Endothelial cell of umbilical vein (primary cell): Measurements from ENCODE around the gene ZNF234. TPM values are rescaled to one million over a fixed set of nuclear protein-coding genes. Genes with fewer than 3 reads are reported as not detected.

Source experiments
- BruUV-seq: library from RNA; stranded (reverse); fragments of 400-500 nt; replicated peaks from 2 replicates; lab custom pipeline; 2021; lab: Mats Ljungman, UMichigan
- CTCF ChIA-PET: fragments of 300-600, 350-600 bp; sonication (Branson Sonifier 250); formaldehyde crosslinking; loops from one replicate; lab custom pipeline; 2021; ENCODE audit warnings: antibody characterized with exemption, inconsistent platforms; lab: Charles Lee
- POLR2A ChIA-PET: fragments of 300-600, 350-600 bp; sonication (Branson Sonifier 250); formaldehyde crosslinking; loops from one replicate; lab custom pipeline; 2021; ENCODE audit warnings: antibody characterized with exemption, inconsistent platforms; lab: Charles Lee
- DNase-seq: peaks from one replicate; pipeline ENCODE4 v3.0.0-alpha.2; 2011; ENCODE audit warnings: low read depth, low spot score
- FAIRE-seq: peaks from 2 replicates; lab custom pipeline; 2011; peaks lifted over from hg19 to GRCh38; lab: Jason Lieb, UNC
- H2AFZ ChIP-seq: 2 replicates; pipeline ENCODE4 v1.6.0; 2012; ENCODE audit warnings: low read depth, low read length, control low read depth, inconsistent platforms
- H3K27ac ChIP-seq: 2 replicates; pipeline ENCODE4 v1.5.1; 2011; ENCODE audit warnings: low read depth, mild to moderate bottlenecking, control low read depth, low read length, moderate library complexity; ENCODE audit not compliant: insufficient read depth
- H3K27me3 ChIP-seq, 2 experiments: 2 replicates each; pipeline versions ENCODE4 v1.6.0 to v1.6.1; 2011; ENCODE audit warnings: low read length in 2 of 2, mixed read lengths in 1 of 2; ENCODE audit not compliant: control insufficient read depth in 2 of 2, insufficient read depth in 2 of 2
- H3K36me3 ChIP-seq, 2 experiments: 2 replicates in 1 of 2; 3 replicates in 1 of 2; pipeline ENCODE4 v1.5.1; 2011; ENCODE audit warnings: low read length in 2 of 2, mild to moderate bottlenecking in 1 of 2, moderate library complexity in 1 of 2; ENCODE audit not compliant: control insufficient read depth in 2 of 2, insufficient read depth in 2 of 2; ENCODE audit errors: extremely low read depth in 1 of 2
- H3K4me1 ChIP-seq: 3 replicates; pipeline ENCODE4 v1.5.1; 2011; ENCODE audit warnings: mild to moderate bottlenecking, low read length; ENCODE audit not compliant: control insufficient read depth, insufficient read depth; ENCODE audit errors: extremely low read depth
- H3K4me2 ChIP-seq: 2 replicates; pipeline ENCODE4 v1.6.1; 2011; ENCODE audit warnings: low read length, control low read depth, mixed read lengths; ENCODE audit not compliant: insufficient read depth
- H3K4me3 ChIP-seq, 3 experiments: fragments of 200-600 bp in 1 of 3; sonication (generic), shearing (Covaris generic) in 1 of 3; replicated peaks in 1 of 3; 2 replicates each; pipeline ENCODE4 v1.5.1; 2011 to 2016; ENCODE audit warnings: control low read depth in 3 of 3, low read length in 3 of 3, mild to moderate bottlenecking in 2 of 3, inconsistent platforms in 1 of 3, low read depth in 1 of 3, moderate library complexity in 1 of 3; ENCODE audit not compliant: insufficient read depth in 1 of 3
- H3K79me2 ChIP-seq: 2 replicates; pipeline ENCODE4 v1.6.0; 2012; ENCODE audit warnings: low read length, inconsistent platforms; ENCODE audit not compliant: control insufficient read depth, insufficient read depth
- H3K9ac ChIP-seq: replicated peaks from 2 replicates; pipeline ENCODE3; 2011; ENCODE audit warnings: low read length, control low read depth; ENCODE audit not compliant: insufficient read depth; ENCODE audit errors: extremely low read depth
- H3K9me1 ChIP-seq: replicated peaks from 3 replicates; pipeline ENCODE4 v1.6.0; 2011; ENCODE audit warnings: mild to moderate bottlenecking, low read length; ENCODE audit not compliant: control insufficient read depth, insufficient read depth; ENCODE audit errors: extremely low read depth
- H3K9me3 ChIP-seq: replicated peaks from 2 replicates; pipeline ENCODE4 v1.5.1; 2012; ENCODE audit warnings: low read length, inconsistent platforms; ENCODE audit not compliant: control insufficient read depth, insufficient read depth
- H4K20me1 ChIP-seq: replicated peaks from 2 replicates; pipeline ENCODE3; 2011; ENCODE audit warnings: mild to moderate bottlenecking, low read length; ENCODE audit not compliant: control insufficient read depth, insufficient read depth; ENCODE audit errors: extremely low read depth
- EZH2 ChIP-seq: IDR thresholded peaks from 2 replicates; pipeline ENCODE4 v1.6.1; 2012; ENCODE audit warnings: borderline replicate concordance, low read depth, mild to moderate bottlenecking, moderate library complexity, low read length, inconsistent platforms; ENCODE audit not compliant: severe bottlenecking
- FOS ChIP-seq: IDR thresholded peaks from 2 replicates; pipeline ENCODE4 v1.6.1; 2011; ENCODE audit warnings: mild to moderate bottlenecking, low read length, moderate library complexity, borderline replicate concordance; ENCODE audit not compliant: insufficient read depth
- GATA2 ChIP-seq: IDR thresholded peaks from 2 replicates; pipeline ENCODE4 v1.7.0; 2011; ENCODE audit warnings: low read depth, mild to moderate bottlenecking, moderate library complexity, mixed read lengths, low read length; ENCODE audit not compliant: insufficient read length, insufficient read depth
- JUN ChIP-seq: IDR thresholded peaks from 2 replicates; pipeline ENCODE4 v1.6.1; 2011; ENCODE audit warnings: borderline replicate concordance, low read depth; ENCODE audit not compliant: insufficient read length, insufficient read depth
- MYC ChIP-seq: IDR thresholded peaks from one replicate; pipeline ENCODE4 v1.6.1; 2011; ENCODE audit warnings: mild to moderate bottlenecking, low read depth, low read length
- POLR2A ChIP-seq: IDR thresholded peaks from 2 replicates; pipeline ENCODE4 v1.6.1; 2012; ENCODE audit warnings: low read depth, mild to moderate bottlenecking, control low read depth, low read length
- POLR2AphosphoS5 ChIP-seq: IDR thresholded peaks from 2 replicates; pipeline ENCODE4 v1.6.1; 2012; ENCODE audit warnings: low read depth, mild to moderate bottlenecking, control low read depth, low read length, moderate library complexity; ENCODE audit not compliant: insufficient read depth
- dilution Hi-C: fragments of 300-500 bp; cut with MboI; formaldehyde crosslinking; loops from one replicate; pipeline ENCODE4 v1.15.0; 2019; ENCODE audit warnings: low sequenced_read_pairs; ENCODE audit not compliant: extremely low pct_ligation_motif_present
- intact Hi-C: fragments of 100-400 bp; cut with micrococcal nuclease; formaldehyde crosslinking; loops from one replicate; pipeline ENCODE4 v1.10.0; 2022
- polyA plus RNA-seq, 4 experiments: library from polyadenylated mRNA; depleted of rRNA in 3 of 4; stranded (reverse) in 3 of 4; unstranded in 1 of 4; fragments of >200 nt; gene quantifications; 2 replicates each; pipeline versions ENCODE4 v1.2.1 to v1.2.3, GENCODE V29; 2011 to 2012; ENCODE audit warnings: missing spikeins in 1 of 4
- total RNA-seq: library from RNA; stranded (reverse); gene quantifications from 2 replicates; pipeline ENCODE4 v1.2.3, GENCODE V29; 2021
- TF ChIP-seq, protein P1 (sequence below), 2 donors: IDR thresholded peaks; 1 replicate in 1 of 2; 2 replicates in 1 of 2; pipeline ENCODE4 v1.5.1; 2011; ENCODE audit warnings: low read length in 2 of 2, mild to moderate bottlenecking in 2 of 2, moderate library complexity in 2 of 2, control low read depth in 1 of 2, inconsistent platforms in 1 of 2, low read depth in 1 of 2; ENCODE audit not compliant: insufficient read depth in 1 of 2; ENCODE audit errors: extremely low read depth in 1 of 2
- TF ChIP-seq, protein P2 (sequence below): IDR thresholded peaks from 2 replicates; pipeline ENCODE4 v1.6.1; 2011; ENCODE audit not compliant: insufficient read depth, insufficient read length

ZNF234 gene
- total and polyA plus RNA-seq, 2 donors (not counting 3 experiments of a cell fraction or from before 2014, with no cell fraction given) = 2.5 to 11.9 TPM

- no peak for TF ChIP-seq JUN
- TF ChIP-seq, protein P1, sequence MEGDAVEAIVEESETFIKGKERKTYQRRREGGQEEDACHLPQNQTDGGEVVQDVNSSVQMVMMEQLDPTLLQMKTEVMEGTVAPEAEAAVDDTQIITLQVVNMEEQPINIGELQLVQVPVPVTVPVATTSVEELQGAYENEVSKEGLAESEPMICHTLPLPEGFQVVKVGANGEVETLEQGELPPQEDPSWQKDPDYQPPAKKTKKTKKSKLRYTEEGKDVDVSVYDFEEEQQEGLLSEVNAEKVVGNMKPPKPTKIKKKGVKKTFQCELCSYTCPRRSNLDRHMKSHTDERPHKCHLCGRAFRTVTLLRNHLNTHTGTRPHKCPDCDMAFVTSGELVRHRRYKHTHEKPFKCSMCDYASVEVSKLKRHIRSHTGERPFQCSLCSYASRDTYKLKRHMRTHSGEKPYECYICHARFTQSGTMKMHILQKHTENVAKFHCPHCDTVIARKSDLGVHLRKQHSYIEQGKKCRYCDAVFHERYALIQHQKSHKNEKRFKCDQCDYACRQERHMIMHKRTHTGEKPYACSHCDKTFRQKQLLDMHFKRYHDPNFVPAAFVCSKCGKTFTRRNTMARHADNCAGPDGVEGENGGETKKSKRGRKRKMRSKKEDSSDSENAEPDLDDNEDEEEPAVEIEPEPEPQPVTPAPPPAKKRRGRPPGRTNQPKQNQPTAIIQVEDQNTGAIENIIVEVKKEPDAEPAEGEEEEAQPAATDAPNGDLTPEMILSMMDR (IDR thresholded peaks at IDR 0.05; ENCODE audit: extremely low read depth in 1 of 2, insufficient read depth in 1 of 2, low read depth in 1 of 2, low read length in 2 of 2) = no peak
- TF ChIP-seq MYC = no peak
- TF ChIP-seq, protein P2, sequence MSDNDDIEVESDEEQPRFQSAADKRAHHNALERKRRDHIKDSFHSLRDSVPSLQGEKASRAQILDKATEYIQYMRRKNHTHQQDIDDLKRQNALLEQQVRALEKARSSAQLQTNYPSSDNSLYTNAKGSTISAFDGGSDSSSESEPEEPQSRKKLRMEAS = no peak
- TF ChIP-seq POLR2AphosphoS5 = no peak
- no peak for TF ChIP-seq GATA2
- TF ChIP-seq FOS = no peak
- no peak for TF ChIP-seq EZH2
- no peak for TF ChIP-seq POLR2A
- no TSS peak for BruUV-seq
- no peak overlapping the region for H3K27ac ChIP-seq
- H3K9me3 ChIP-seq = peaks cover 3% of the 10 kb centered on the region
- H3K9me1 ChIP-seq = no peaks in the 10 kb centered on the region
- intact Hi-C loops (no loop called here), dilution Hi-C loops (no loop called here)
- H3K9ac ChIP-seq = no peak overlapping the region
- FAIRE-seq (no peak), DNase-seq (no peak)
- no peak overlapping the region for H3K4me3 ChIP-seq
- H3K27me3 ChIP-seq = no peaks in the 10 kb centered on the region
- H3K36me3 ChIP-seq = no peaks in the 10 kb centered on the region
- H3K4me1 ChIP-seq = no peaks in the 10 kb centered on the region
- H3K4me2 ChIP-seq = no peak overlapping the region
- H4K20me1 ChIP-seq = no peaks in the 10 kb centered on the region
- no peak overlapping the region for H2AFZ ChIP-seq
- ChIA-PET POLR2A (no interaction called here), CTCF (no interaction called here)
- no peaks in the 10 kb centered on the region for H3K79me2 ChIP-seq
These were observed 40.8 kb downstream of the ZNF234 start for GRCh38 chr19:44182145-44182544.
